Stimulated activated CD8-positive, alpha-beta memory T cell treated with anti-CD3 and anti-CD28 coated beads, Interleukin-7, amount 100 ng/mL, for 24 hours (primary cell): ENCODE results near the gene DZIP3.
"Not testable (repeated sequence)": the region's sequence is repeated elsewhere in the genome, so short reads cannot be mapped to it uniquely, and the experiment has no call there.

Source experiments
- DNase-seq: peaks from one replicate; pipeline ENCODE4 v3.0.0-alpha.2; 2020; ENCODE audit warnings: low read depth

Gene DZIP3

DNA sequence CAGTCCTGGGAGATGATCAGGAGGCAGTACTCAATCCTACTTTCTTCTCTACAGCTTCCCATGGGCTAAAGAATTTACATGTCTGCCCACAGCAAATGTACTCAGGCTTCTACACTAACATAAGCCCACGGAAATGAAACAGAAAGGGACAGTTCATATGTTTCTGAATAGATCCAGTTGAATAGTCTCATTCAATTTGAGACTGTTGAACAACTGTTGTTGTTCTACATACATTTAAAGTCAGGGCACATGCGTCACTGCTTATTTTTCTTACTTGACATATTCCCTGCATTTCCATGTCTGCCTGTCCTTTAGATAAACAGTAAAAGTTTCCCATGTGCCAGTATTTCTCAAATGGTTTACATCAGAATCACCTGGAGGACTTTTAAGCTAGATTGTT lies 102.8 kb downstream of the DZIP3 start:
- not testable (repeated sequence) for DNase-seq

- DNase-seq, result no peak
Measured at GRCh38 chr3:108698461-108698860, 108.9 kb downstream of the DZIP3 start.

- no peak for DNase-seq
Measured at GRCh38 chr3:108705045-108705444, 115.5 kb downstream of the DZIP3 start.

- DNase-seq, result no peak
Measured at GRCh38 chr3:108713009-108713516, 123.5 kb downstream of the DZIP3 start.

- DNase-seq, result no peak
Measured at GRCh38 chr3:108713816-108714215, 124.3 kb downstream of the DZIP3 start.

DNA sequence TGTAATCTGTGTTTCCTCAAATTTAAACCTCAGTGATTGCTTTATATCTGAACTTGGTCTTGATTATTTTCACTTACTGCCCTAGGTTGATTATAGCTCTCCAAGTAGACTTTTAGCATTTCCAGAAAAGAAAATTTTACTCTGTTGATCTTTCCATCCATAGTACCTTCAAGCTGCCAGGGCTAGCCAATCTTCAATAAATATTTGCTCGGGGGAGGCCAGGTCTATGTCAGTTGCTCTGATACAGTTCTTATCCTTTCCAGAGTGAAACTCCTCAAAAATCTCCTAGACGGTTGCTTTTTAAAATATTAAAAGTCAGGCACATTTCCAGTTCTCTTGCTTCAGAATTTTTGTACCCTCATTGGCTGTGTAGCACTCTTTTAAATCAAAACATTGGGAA lies 128.9 kb downstream of the DZIP3 start:
- no peak for DNase-seq

DNA sequence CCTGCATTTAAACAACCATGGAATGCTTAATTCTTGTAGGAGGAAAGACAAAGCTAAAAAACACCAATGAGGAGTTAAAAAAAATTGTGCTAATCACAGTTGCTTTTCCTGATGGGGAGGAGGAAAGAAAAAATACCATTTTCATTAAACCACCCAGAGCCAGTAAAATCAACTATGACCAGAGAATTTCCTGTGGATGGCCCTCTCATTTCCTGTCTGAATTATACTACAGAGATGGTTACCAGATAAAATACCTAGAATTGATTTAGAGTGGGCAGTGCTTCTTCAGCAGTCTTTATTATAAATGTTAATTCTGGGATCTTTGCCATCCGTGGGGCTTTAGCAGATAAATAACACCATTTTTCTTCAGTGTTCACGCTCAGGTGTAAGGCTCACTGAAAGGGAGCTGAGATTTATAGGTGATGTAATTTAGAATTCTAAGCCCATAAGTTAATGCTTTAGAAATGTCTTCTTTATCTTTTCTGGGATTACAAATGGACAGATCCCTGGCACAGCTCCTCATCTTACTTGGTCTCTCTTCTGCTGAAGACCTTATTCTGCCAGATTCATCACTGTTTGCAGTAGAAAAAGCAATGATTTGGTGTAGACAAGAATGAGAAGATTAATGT lies 129.8 kb downstream of the DZIP3 start:
- DNase-seq, result no peak

- DNase-seq, result no peak
Measured at GRCh38 chr3:108722724-108723123, 133.2 kb downstream of the DZIP3 start.

GRCh38 chr3:108724101-108724500 lies 134.6 kb downstream of the DZIP3 start:
- no peak for DNase-seq

- DNase-seq, result no peak
Measured at GRCh38 chr3:108728105-108728504, 138.6 kb downstream of the DZIP3 start.

DNA sequence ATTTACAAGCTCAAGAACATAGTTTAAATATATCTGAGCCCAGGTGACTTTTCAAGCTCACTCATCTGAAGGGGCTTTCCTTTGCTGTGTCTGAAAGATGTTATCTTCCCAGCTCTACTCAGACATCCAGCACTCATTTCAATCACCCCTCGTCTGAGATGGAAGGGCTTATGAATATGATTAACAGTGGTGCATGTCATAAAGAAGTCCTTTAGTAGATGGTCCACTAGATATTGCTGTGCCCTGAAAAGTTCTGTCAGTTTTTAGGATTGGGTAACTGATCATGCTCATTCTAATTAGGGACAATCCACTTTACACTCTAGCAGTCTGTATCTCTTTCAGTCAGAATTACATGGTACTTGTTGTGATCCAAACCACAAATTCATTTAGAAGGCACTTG lies 139.4 kb downstream of the DZIP3 start:
- DNase-seq, result no peak

DNA sequence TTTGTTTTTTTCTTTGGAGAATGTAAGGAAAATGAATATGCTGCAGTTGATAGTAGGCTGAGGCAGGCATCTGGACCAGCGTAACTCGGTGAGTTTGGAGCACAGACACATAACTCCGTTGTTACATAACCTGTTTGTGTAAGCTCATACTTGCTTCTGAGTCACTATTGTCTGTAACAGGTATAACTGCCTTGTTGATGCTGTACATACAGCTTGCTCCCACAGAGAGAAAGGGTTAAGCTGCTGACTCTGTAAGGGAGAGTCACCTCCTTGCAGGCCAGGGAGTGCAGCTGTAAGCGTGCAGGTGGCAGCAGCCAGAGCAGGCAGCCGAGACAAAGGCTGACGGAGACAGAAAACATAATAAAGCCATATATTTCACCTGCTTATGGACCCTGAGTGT lies 147.3 kb downstream of the DZIP3 start:
- DNase-seq, result no peak

- DNase-seq, result no peak
Measured at GRCh38 chr3:108742929-108743328, 153.4 kb downstream of the DZIP3 start.
